Occipital lobe (tissue), 2 donors: ENCODE results near the gene MKLN1. TPM values are rescaled to one million over a fixed set of nuclear protein-coding genes. Genes with fewer than 3 reads are reported as not detected.

Experiments used
- DNase-seq: peaks from one replicate; lab custom pipeline; 2025; lab: John Stamatoyannopoulos, UW
- total RNA-seq: library from RNA; depleted of rRNA; stranded (reverse); fragments of >200 nt; gene quantifications from one replicate; pipeline ENCODE4 v1.2.3, GENCODE V29; 2014

The MKLN1 gene
- total RNA-seq, 1 donor from 2014 or later: 64.7 TPM

DNA sequence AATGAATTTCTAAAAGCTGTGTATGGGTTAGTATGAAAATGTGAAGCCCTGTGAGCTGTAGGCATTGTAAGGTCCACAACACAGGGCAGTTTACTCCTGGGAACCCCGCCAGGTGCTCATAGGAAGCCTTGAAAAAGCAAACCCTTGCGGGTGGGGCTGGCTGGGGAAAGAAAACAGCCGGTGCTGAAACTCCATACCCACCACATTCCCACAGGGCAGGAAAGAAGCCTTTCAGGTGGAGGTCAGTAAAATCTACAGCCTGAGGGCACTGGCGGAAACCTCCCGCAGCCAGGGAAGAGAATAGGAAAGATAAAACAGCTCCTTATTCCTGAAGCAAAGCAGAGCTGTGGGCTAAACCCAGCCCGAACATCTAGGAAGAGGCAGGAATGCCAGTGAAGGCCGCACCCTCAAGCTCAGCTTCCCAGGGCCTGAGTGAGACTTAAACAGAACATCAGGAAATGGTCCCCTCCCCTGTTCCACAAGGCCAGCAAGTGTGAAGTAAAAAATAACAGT lies 194.0 kb downstream of the MKLN1 start:
- no peak for DNase-seq

DNA sequence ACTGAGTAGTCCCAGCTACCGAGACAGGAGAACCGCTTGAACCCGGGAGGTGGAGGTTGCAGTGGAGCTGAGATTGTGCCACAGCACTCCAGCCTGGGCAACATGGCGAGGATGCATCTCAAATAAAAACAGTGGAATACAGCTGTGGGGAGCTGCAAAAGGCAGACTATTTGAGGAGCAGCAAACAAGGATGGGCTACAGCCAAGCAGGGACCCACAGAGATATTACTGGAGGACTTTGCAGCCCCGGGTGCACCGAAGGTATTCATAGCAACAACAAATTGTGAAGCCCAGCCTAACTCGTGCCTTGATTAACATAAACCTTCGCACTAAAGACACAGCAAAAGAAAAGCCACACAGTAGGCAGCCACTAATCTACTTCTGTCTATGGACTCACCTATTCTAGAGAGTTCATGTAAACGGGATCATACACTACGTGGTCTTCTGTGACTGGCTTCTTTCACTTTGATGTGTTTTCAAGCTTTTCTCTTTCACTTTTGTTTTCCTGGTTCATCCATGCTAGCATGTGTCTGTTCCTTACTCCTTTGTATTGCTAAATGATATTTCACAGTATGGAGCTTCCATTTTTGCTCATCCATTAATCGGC lies 194.8 kb downstream of the MKLN1 start:
- no peak for DNase-seq

DNA sequence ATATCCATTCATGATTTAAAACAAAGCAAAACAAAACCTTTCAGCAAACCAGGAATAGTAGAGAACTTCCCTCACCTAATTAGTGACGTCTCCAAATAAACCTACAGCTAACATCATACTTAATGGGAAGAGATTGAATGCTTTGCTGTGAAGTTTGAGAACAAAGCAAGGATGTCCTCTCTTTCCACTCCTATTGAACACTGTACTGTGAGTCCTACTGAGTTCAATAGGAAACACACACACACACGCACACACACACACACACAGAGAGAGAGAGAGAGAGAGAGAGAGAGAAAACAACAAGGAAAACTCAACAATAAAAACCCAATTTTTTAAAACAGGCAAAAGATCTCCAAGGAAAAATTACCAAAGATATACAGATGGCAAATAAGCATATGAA lies 196.4 kb downstream of the MKLN1 start:
- no peak for DNase-seq

DNA sequence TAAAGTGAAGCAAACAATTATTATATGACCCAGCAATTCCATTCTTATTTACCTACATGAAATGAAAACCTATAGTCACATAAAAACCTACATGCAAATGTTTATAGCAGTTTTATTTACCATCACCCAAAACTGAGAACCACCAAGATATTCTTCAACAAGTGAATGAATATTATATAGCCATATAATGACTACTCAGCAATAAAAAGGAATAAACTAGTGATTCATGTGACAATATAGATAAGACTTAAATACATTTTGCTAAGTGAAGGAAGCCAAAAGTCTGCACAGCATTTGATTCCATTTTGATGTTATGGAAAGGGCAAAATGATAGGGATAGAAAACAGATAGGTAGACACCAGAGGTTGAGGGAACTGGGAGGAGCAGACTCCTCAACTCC lies 197.0 kb downstream of the MKLN1 start:
- DNase-seq: no peak

DNA sequence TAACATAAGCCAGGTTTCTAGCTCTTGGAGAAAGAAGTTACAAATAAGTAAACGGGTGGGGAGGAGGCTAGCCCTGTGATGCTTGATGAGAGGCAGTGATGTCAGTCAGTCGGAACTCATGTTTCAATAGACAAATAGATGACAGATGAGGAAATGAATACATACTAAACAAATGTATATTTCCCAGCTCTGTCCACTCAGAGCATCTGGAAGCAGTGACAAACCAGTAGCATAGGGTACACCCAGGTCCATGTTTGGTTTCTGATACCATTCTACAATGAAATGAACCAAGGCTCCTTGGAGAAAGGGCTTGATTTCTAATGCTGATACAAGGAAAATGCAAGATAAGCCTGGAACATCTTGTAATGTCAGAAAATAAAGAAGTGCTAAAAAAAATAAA lies 198.1 kb downstream of the MKLN1 start:
- DNase-seq: no peak

DNA sequence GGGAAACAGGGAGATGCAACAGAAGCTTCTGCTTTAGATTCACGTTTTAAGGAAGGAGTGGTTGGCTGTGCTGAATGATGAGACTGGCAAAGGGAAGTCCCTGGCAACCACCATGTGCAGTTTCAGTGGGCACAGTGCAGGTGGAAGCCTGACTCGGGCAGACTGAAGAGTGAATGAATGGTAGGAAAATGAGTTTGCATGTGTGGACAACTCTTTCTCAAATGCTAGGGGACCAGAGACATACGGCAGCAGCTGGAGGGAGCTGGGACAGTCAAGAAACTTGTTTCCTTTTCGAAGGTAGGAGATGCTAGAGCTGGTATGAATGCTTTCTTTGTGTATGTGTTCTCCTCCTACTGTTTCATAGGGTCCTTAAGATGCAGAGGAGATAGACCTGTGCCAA lies 199.8 kb downstream of the MKLN1 start:
- no peak for DNase-seq

DNA sequence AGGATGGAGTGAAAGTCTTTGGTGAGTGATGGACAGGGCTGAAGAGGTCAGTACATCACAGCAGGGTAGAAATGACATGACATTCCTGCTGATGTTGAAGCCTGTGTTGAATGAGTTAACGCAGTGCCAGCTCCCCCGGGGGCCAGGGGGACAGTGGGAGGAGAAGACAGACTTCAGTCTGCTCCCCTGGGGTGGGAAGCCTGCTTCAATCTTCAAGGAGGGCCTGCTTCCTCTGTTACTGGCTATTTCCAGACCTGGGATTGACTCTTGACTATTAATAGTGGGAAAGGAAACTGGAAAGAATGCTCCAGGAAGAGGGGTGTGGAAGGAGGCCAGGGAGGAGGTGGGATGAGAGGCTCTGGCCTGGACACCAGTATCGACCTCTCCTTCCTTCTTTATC lies 201.5 kb downstream of the MKLN1 start:
- DNase-seq: no peak

DNA sequence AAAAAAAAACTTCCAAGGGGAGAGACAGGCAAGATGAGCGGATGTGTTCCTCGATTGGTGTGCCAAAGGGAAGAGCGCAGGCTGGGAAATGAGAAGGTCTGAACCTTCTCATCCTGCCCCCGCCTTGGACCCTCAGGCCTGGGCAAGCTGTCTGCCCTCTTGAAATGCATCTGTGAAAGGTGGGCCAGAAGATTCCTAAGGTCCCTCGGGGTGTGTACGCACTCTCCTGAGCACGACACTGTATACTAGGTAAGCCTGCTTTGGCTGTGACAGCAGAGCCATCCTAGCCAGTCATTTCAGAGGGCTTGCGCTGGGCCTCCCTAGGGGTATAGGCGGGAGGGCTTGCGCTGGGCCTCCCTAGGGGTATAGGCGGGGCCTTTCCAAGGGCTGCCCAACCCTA lies 201.9 kb downstream of the MKLN1 start:
- no peak for DNase-seq

DNA sequence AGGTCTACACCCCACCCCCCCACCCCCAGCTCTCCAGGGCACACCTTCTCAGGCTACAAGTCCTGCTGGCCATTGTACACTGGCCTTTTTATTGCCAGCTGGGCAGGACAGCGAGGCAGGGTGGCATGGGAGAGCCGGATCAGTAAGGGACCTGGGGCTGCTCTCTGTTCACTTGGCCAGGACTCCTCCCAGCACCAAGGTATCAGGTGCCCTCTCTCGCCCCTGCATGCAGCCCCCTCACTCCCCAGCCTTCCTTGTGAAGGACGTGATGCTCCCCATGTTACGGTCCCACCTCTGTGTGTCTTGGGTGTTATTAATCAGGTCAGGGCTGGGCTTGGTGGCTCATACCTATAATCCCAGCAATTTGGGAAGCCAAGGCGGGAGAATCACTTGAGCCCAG lies 202.5 kb downstream of the MKLN1 start:
- DNase-seq: no peak

DNA sequence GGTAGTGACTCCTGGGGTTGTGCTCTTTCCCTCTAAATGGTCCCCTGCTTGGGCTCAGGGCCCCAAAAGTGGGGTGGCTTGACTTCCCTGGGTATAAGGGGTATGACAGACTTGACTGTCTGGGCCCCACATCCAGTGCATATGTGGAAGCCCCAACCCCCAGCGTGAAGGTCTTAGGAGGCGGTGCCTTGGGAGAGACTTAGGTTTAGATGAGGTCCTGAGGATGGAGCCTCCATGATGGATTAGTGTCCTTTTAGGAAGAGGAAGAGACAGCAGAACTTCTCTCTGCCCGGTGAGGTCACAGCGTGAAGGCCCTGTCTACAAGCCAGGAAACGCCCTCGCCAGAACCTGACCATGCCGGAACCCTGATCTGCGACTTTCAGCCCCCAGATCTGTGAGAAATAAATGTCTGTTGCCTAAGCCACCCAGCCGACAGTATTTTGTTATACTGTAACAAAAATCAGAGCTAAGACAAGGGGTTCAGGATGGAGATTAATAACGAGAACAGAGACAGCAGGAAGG lies 205.0 kb downstream of the MKLN1 start:
- DNase-seq: no peak

DNA sequence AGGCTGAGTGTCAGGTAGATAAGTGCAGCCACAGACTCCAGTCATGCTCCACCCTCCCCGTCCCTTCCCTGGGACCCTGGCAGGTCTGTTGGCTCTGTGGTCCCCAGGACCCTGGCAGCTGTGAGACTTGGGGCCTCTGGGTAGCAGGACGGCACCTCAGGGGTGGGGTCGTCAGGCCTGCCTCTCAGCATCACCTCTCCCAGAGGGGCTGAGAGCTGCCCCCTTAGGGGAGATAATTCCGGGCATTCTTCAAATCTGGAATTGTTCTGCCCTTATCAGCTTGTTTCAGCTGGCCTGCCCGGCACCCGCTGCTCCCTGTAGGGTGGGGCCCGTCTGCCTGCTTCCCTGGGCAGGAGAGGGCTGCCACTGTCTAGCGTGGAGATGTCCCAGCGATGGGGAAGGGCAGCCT lies 205.5 kb downstream of the MKLN1 start:
- no peak for DNase-seq

DNA sequence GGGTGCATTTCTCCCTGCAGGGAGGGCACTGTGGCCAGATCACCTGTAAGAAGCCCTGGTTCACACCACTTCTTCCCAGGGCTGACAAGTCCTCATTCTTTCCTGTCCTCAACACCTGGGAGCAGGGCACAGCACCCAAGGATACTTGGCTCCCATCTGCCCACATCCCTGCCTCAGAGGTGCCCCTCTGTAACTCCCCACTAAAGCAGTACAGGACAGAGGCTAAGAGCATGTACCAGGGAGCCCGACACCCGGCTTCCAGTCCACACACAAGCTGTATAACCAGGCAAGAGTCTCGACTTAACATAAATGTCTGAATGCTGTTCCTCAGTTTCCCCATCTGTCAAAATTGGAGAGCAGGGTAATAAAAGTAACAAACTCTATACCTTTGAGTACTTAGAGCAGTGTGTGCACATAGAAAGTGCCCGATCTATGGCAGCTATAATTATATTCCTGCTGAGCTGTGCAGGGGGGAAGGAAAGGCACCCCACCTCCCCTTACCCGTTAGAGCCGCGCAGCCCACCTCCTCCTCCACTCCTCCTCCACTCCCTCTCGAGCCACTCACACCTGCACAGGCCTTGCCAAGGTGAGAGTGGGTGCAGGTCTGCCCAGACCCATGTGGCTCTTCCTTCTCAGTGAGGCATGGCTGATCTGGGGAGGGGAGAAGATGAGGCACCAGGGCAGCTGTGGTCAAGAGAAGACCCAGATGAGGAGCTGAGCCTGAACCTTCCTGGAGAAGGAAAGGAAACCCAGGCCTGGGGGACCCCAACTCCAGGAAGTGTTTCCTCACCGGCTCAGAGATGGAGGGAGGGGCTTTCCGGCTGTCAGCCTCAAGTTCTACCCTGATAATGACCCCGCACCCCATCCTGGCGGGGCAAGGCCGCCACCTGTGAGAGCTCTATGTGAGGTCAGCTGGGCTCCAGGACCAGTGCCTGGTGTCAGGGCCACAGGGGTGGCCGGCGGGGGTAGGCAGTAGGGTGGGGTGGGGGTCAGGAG lies 206.2 kb downstream of the MKLN1 start:
- DNase-seq: no peak

DNA sequence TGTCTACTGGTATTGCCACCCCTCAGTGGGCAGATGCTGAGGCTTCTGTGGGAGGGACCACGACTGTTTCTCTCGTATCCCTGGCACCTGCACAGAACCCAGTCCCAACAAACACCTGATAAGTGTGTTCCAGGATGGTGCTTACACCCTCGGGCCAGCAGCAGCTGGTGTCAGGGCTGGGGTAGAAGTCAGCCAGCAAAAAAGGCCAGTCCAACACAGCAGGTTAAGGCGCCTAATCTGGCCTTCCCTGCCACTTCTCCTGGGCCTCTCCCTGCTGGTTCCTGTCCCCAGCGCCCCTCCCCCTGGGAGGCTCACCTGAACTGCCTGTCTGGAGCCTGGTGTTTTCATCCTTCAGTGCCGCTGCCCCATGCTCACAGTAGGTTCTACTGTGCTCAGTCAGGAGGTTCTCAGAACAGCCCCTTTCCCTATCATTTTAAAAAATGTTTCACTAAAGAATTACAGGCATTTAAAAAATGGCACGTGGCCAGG lies 208.7 kb downstream of the MKLN1 start:
- no peak for DNase-seq

DNA sequence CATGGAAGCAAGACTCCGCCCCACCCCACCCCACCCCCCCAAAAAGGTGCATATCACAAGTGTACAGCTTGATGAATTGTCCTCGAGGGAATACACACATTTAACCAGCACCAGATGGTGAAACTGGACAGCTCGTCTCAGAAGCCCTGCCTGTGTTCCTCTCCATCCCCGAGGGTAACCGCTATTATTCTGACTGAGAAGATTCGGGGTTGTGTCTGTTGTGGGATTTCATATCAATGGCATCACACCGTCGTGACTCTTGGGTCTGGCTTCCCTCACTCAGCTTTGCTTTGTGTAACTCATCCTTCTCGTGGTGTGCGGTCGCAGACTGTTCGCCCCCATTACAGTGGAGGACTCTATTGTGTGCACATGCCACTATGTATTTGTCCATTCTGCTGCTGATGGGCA lies 209.9 kb downstream of the MKLN1 start:
- DNase-seq: no peak

DNA sequence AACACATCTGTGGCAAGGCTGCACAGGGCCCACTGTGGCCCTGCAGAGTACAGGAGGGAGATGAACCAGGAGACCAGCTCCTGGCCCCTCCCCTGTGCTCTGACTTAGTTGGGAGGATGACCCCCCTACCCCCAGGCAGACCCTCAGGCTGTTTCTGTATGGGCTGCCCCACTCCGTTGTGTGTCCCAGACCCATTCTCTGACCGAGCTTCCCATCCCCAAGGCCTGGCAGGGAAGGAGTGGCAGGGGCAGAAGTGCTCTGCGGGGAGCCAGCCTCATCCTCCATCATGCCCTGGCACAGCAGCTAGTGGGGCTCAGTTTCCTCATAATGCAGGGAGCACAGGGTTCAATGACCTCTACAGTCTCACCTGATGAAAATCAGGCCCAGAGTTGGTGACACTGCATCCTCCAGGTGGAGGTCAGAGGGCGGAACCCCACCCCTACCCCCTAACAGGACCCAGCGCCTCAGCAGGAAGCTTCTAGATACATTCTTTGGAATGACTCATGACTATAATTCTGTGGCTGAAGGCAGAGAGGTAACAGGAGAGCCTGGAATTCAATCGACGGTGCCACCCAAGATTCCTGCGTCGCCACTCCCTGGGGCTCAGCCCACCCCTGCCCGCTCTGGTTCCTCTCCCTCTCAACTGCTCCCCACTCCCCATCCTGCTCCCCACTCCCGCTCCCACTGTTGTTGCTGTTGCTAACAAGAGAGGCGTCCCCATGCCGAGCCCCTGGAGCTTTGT lies 210.6 kb downstream of the MKLN1 start:
- DNase-seq: no peak

DNA sequence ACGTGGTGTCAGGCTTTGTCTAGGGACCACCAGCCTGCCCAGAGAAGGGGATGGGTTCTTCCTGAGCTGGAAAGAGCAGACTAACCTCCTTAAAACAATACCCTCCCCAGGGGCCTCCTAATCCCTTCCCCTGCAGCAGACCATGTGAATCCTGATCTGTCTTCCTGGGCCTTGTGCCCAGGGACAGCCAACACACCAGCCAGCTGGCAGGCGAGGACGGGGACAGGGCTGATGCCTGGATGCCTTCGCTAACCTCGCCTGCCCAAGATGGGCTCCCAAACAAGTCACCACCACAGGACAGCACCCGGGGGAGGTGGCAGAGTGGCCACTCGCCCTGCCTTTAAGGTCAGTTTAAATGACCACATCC lies 211.1 kb downstream of the MKLN1 start:
- no peak for DNase-seq

DNA sequence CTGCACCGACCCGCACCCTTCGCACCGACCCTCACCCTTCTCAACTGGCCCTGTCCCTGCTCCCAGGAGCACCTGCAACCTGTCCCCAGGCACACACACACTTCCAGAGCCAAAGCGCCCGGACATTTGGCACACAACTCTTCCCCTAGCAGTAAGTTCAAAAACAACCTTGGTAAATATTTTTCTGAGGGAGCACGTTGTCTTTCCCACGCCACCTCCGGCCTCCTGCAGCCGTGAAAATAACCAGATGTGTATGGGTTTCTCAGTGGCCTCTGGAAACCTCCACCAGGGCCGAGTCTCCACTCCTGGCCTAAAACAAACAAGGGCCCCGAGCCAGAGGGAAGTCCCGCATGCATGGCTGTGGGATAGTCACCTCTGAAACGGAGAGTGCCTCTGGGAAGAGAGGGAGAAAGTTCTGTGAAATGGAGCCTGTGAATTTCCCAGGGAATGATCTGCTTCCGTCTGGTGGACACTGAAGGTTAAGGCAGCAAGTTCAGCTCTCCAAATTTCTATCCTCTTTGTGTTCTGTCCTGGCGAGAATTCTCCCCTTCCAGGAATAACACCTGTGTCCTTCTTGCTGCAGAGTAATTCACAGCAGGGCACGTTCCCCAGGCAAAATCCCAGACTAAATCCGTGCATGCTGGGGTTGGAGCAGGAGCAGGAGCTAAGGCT lies 213.0 kb downstream of the MKLN1 start:
- no peak for DNase-seq

DNA sequence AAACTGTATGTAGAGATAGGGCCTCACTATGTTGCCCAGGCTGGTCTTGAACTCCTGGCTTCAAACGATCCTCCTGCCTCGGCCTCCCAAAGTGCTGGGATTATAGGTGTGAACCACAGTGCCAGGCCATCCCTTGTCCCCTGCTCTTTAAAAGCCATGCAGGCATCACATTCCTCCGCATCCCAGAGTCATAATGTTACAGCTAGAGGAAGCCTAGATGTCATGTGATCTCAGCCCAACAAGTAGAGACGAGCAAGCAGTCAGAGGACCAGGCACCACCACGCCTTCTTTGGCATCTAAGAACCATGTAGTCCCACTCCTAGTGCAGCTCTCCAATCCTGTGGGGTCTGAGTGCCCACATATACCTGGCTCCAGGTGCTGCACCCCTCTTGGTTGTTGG lies 215.6 kb downstream of the MKLN1 start:
- DNase-seq: no peak

DNA sequence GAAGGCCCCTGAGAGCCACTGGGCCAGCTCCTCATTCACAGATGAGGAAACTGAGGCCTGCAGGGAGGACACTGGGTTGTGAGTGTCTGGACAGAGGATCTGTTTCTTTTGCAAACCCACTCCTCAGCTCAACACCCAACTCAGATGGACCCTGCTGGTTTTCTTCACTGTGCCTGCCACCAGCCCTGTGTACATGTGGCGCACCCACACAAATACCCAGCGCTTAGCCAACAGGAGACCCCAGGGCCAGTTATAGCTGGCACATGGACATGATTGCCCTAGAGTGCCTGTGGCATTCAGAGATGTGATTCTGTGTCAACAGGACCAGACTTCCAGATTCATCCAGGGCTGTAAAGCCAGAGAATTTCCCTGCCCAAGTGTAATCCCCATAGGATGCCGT lies 216.3 kb downstream of the MKLN1 start:
- DNase-seq: no peak

DNA sequence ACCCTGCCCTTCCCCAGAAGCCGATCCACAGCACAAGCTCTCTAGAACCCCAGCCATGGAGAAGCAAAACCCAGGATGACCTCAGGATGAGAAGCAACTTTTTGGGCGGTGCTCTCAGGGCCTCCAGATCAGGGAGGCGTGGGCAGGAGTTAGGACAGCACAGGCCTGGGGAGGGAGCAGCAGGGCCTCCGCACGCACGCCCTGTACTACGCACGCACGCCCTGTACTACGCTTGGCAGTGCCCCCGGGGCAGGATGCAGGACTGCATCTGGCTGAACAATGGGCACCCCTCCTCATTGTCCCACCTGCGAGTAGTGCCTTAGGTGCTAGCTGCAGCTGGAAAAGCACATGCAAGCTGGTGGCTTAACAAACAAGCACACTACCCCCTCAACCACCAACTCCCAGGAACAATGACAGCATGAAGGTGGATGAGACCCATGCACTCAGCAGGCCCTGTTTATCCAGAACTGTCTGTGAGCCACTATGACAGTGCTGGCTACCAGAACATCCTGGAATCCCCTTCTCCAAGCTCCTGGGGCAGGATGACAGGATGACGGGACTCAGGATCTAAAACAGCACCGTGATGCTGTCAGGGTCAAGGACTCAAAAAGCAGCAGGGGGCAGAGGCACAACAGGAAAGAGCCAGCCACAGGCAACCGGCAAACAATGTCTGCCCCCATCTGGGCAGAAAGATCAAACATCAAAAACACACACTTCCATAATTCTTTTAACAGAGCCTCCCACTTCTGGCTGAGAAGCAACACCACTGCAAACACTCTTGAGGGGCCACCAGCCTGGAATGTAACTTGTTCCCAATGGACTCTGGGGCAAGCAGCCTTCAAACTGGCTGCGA lies 217.0 kb downstream of the MKLN1 start:
- no peak for DNase-seq
